ENCODE measurements around the gene FAM227A.

The FAM227A gene

GRCh38 chr22:38705235-38706100, 49.3 kb upstream of the FAM227A start, which contains the start of gene GTPBP1 (continued):
- TF ChIP-seq, protein P1, sequence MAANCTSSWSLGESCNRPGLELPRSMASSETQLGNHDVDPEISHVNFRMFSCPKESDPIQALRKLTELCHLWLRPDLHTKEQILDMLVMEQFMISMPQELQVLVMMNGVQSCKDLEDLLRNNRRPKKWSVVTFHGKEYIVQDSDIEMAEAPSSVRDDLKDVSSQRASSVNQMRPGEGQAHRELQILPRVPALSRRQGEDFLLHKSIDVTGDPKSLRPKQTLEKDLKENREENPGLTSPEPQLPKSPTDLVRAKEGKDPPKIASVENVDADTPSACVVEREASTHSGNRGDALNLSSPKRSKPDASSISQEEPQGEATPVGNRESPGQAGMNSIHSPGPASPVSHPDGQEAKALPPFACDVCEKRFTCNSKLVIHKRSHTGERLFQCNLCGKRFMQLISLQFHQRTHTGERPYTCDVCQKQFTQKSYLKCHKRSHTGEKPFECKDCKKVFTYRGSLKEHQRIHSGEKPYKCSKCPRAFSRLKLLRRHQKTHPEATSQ (tag by site-specific recombination; IDR thresholded peaks at IDR 0.05), result no peak
- TF ChIP-seq TRIM28 (IDR thresholded peaks at IDR 0.05; ENCODE audit: borderline replicate concordance, low read length) (peak; percentile 79), ZNF571 (tag by site-specific recombination; IDR thresholded peaks at IDR 0.05) (no peak), ZBTB44 (tag by site-specific recombination; IDR thresholded peaks at IDR 0.05) (peak; percentile 71; the same call in 1 of the 2 replicates), ZNF521 (tag by site-specific recombination; IDR thresholded peaks at IDR 0.05) (no peak), ZNF292 (tag by site-specific recombination; IDR thresholded peaks at IDR 0.05; ENCODE audit: borderline replicate concordance, low read depth) (no peak), ZNF837 (tag by site-specific recombination; IDR thresholded peaks at IDR 0.05) (no peak), FEZF1 (tag by site-specific recombination; IDR thresholded peaks at IDR 0.05) (peak; percentile 78), ZNF324 (tag by site-specific recombination; IDR thresholded peaks at IDR 0.05) (0 out of 2 replicates have a peak, but pooled peaks have one; percentile 43), GLIS2 (tag by site-specific recombination; IDR thresholded peaks at IDR 0.05) (peak; percentile 66), ZNF701 (tag by site-specific recombination; IDR thresholded peaks at IDR 0.05) (no peak), SP3 (tag by site-specific recombination; IDR thresholded peaks at IDR 0.05) (peak; percentile 98), KLF8 (tag by site-specific recombination; IDR thresholded peaks at IDR 0.05) (peak; percentile 65), ZNF121 (tag by site-specific recombination; IDR thresholded peaks at IDR 0.05) (no peak), ZNF174 (tag by site-specific recombination; IDR thresholded peaks at IDR 0.05) (no peak), ZNF473 (tag by site-specific recombination; IDR thresholded peaks at IDR 0.05) (no peak), ZNF549 (tag by site-specific recombination; IDR thresholded peaks at IDR 0.05) (no peak), ZNF785 (tag by site-specific recombination; IDR thresholded peaks at IDR 0.05) (no peak), KLF1 (tag by site-specific recombination; IDR thresholded peaks at IDR 0.05) (peak; percentile 53), ZNF221 (tag by site-specific recombination; IDR thresholded peaks at IDR 0.05; ENCODE audit: borderline replicate concordance) (no peak), ZNF660 (tag by site-specific recombination; IDR thresholded peaks at IDR 0.05) (peak; percentile 87), ZNF132 (tag by site-specific recombination; IDR thresholded peaks at IDR 0.05; ENCODE audit: borderline replicate concordance) (no peak), ZNF157 (tag by site-specific recombination; IDR thresholded peaks at IDR 0.05) (no peak), ZNF112 (tag by site-specific recombination; IDR thresholded peaks at IDR 0.05) (no peak), KLF10 (tag by site-specific recombination; IDR thresholded peaks at IDR 0.05) (peak; percentile 55), ZNF792 (tag by site-specific recombination; IDR thresholded peaks at IDR 0.05) (no peak), ZNF548 (tag by site-specific recombination; IDR thresholded peaks at IDR 0.05) (no peak)
- TF ChIP-seq, protein P2, sequence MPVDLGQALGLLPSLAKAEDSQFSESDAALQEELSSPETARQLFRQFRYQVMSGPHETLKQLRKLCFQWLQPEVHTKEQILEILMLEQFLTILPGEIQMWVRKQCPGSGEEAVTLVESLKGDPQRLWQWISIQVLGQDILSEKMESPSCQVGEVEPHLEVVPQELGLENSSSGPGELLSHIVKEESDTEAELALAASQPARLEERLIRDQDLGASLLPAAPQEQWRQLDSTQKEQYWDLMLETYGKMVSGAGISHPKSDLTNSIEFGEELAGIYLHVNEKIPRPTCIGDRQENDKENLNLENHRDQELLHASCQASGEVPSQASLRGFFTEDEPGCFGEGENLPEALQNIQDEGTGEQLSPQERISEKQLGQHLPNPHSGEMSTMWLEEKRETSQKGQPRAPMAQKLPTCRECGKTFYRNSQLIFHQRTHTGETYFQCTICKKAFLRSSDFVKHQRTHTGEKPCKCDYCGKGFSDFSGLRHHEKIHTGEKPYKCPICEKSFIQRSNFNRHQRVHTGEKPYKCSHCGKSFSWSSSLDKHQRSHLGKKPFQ (tag by site-specific recombination; IDR thresholded peaks at IDR 0.05), result no peak
- TF ChIP-seq, protein P3, sequence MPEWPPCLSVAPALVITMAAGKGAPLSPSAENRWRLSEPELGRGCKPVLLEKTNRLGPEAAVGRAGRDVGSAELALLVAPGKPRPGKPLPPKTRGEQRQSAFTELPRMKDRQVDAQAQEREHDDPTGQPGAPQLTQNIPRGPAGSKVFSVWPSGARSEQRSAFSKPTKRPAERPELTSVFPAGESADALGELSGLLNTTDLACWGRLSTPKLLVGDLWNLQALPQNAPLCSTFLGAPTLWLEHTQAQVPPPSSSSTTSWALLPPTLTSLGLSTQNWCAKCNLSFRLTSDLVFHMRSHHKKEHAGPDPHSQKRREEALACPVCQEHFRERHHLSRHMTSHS (tag by site-specific recombination; IDR thresholded peaks at IDR 0.05), result no peak
- TF ChIP-seq, protein P4, sequence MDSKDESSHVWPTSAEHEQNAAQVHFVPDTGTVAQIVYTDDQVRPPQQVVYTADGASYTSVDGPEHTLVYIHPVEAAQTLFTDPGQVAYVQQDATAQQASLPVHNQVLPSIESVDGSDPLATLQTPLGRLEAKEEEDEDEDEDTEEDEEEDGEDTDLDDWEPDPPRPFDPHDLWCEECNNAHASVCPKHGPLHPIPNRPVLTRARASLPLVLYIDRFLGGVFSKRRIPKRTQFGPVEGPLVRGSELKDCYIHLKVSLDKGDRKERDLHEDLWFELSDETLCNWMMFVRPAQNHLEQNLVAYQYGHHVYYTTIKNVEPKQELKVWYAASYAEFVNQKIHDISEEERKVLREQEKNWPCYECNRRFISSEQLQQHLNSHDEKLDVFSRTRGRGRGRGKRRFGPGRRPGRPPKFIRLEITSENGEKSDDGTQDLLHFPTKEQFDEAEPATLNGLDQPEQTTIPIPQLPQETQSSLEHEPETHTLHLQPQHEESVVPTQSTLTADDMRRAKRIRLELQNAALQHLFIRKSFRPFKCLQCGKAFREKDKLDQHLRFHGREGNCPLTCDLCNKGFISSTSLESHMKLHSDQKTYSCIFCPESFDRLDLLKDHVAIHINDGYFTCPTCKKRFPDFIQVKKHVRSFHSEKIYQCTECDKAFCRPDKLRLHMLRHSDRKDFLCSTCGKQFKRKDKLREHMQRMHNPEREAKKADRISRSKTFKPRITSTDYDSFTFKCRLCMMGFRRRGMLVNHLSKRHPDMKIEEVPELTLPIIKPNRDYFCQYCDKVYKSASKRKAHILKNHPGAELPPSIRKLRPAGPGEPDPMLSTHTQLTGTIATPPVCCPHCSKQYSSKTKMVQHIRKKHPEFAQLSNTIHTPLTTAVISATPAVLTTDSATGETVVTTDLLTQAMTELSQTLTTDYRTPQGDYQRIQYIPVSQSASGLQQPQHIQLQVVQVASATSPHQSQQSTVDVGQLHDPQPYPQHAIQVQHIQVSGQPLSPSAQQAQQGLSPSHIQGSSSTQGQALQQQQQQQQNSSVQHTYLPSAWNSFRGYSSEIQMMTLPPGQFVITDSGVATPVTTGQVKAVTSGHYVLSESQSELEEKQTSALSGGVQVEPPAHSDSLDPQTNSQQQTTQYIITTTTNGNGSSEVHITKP (tag by site-specific recombination; IDR thresholded peaks at IDR 0.05), result peak; percentile 84
- TF ChIP-seq, protein P5, sequence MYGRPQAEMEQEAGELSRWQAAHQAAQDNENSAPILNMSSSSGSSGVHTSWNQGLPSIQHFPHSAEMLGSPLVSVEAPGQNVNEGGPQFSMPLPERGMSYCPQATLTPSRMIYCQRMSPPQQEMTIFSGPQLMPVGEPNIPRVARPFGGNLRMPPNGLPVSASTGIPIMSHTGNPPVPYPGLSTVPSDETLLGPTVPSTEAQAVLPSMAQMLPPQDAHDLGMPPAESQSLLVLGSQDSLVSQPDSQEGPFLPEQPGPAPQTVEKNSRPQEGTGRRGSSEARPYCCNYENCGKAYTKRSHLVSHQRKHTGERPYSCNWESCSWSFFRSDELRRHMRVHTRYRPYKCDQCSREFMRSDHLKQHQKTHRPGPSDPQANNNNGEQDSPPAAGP (tag by site-specific recombination; IDR thresholded peaks at IDR 0.05), result peak; percentile 67

All from HEK293 (cell line).